Gastrocnemius medialis (tissue), 4 donors: ENCODE results near the gene MOCS2. TPM values are rescaled to one million over a fixed set of nuclear protein-coding genes. Genes with fewer than 3 reads are reported as not detected.

Experiments used
- ATAC-seq, 2 donors: fragments of 150-250 bp; one replicate each; pipeline ENCODE4 v1.9.1; 2016
- DNase-seq, 2 donors: peaks; one replicate each; pipeline ENCODE4 v3.0.0-alpha.2; 2019
- H3K27ac ChIP-seq, 4 donors: fragments of 200-600 bp; sonication (generic); 1 replicate in 1 of 4; 2 replicates in 3 of 4; pipeline ENCODE4 v1.5.1; 2016 to 2018; ENCODE audit warnings: mild to moderate bottlenecking in 2 of 4, moderate library complexity in 1 of 4
- H3K27me3 ChIP-seq, 3 donors: fragments of 200-600 bp; sonication (generic) in 2 of 3; 1 replicate in 1 of 3; 2 replicates in 2 of 3; pipeline versions ENCODE4 v1.5.1 to v1.6.0; 2016 to 2019; ENCODE audit warnings: mild to moderate bottlenecking in 1 of 3, moderate library complexity in 1 of 3
- H3K36me3 ChIP-seq, 2 donors: fragments of 200-600 bp; sonication (generic) in 1 of 2; one replicate each; pipeline ENCODE4 v1.5.1; 2017 to 2018
- H3K4me1 ChIP-seq, 2 donors: fragments of 200-600 bp; sonication (generic) in 1 of 2; one replicate each; pipeline ENCODE4 v1.5.1; 2016 to 2017; ENCODE audit warnings: mild to moderate bottlenecking in 2 of 2
- H3K4me3 ChIP-seq, 4 donors: fragments of 200-600 bp; sonication (generic) in 3 of 4; 1 replicate in 1 of 4; 2 replicates in 3 of 4; pipeline ENCODE4 v1.5.1; 2016 to 2019; ENCODE audit warnings: mild to moderate bottlenecking in 2 of 4
- H3K9me3 ChIP-seq, 3 donors: fragments of 200-600 bp; sonication (generic) in 2 of 3; 1 replicate in 1 of 3; 2 replicates in 2 of 3; pipeline ENCODE4 v1.5.1; 2016 to 2019
- CTCF ChIP-seq, 5 experiments: fragments of 450-650 bp in 3 of 5; fragments of 200-600 bp in 2 of 5; sonication (generic) in 2 of 5; IDR thresholded peaks in 4 of 5; conservative IDR thresholded peaks in 1 of 5; 1 replicate in 4 of 5; 2 replicates in 1 of 5; pipeline ENCODE4 v1.5.1; 2016 to 2019; ENCODE audit warnings: antibody characterized with exemption in 5 of 5, mild to moderate bottlenecking in 3 of 5, moderate library complexity in 3 of 5
- POLR2A ChIP-seq, 2 donors: fragments of 450-650 bp; IDR thresholded peaks; one replicate each; pipeline ENCODE4 v1.6.1; 2017; ENCODE audit warnings: antibody characterized with exemption in 2 of 2, mild to moderate bottlenecking in 2 of 2, moderate library complexity in 2 of 2
- in situ Hi-C, 4 donors: fragments of 200-750 bp; cut with MboI; loops; one replicate each; pipeline versions ENCODE4 v1.15.0 to v1.8.0; 2017; ENCODE audit warnings: low sequenced_read_pairs in 4 of 4
- intact Hi-C: fragments of 100-400 bp; cut with DNase I; formaldehyde crosslinking; loops from one replicate; pipeline ENCODE4 v1.15.1; 2023; ENCODE audit warnings: low total_unique reads
- total RNA-seq, 4 donors: library from RNA; depleted of rRNA; stranded (reverse); fragments of >200 nt; gene quantifications; one replicate each; pipeline versions ENCODE4 v1.1.0 to v1.2.3, GENCODE V29; 2016

Gene MOCS2
- total RNA-seq, 4 donors from 2014 or later = 32.0 to 58.6 (median 53.1) TPM

- no peak overlapping the region for H3K27ac ChIP-seq
- TF ChIP-seq CTCF (IDR thresholded peaks at IDR 0.05 in 4 of 5, conservative IDR thresholded peaks at IDR 0.05 in 1 of 5) = no peak
- TF ChIP-seq POLR2A (IDR thresholded peaks at IDR 0.05) = no peak
- no peak overlapping the region for H3K4me3 ChIP-seq
- no peaks in the 10 kb centered on the region for H3K4me1 ChIP-seq
- DNase-seq = no peak
- no peak for ATAC-seq
- intact Hi-C loops = no loop called here
- in situ Hi-C loops = no loop called here
- no peaks in the 10 kb centered on the region for H3K9me3 ChIP-seq
- H3K36me3 ChIP-seq = no peaks in the 10 kb centered on the region
- H3K27me3 ChIP-seq = no peaks in the 10 kb centered on the region
These were observed 22.4 kb downstream of the MOCS2 start for GRCh38 chr5:53087171-53087570.

DNA sequence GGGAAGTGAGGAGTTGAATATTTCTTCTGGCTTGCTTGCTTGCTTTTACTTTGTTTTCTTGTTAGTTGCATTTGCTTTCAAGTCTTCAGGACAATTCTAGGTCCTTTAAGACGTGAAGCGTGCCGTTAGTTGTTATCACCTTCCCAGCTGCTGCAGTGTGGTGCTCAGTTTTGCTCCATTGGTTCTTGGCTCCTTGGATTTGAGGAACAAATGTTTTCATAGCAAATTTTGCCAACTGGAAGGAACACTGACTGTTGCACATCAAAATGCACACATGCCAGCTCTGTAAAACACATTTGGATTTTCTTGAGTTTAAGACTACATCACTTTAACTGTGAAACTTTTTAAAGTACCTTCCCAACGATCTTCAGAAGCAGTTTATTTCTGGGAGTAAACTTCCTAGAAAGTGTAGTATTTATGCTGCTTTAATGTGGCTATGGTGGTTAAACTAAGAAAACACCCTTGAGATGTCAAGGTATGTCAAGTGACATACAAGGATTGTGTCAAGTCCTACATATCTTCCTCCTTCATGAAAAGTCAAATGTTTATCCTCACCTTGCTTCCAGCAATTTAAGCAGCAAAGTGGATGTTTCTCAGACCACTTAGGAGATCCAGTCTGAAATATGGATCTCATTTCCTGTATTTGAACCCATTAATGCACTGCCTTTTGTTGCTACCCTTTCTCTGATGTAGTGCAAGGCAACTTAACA lies 24.9 kb downstream of the MOCS2 start:
- no peak for ATAC-seq

GRCh38 chr5:53083927-53084326 lies 25.6 kb downstream of the MOCS2 start:
- Histone ChIP-seq H3K27ac (no peak overlapping the region), H3K4me1 (no peaks in the 10 kb centered on the region), H3K27me3 (no peaks in the 10 kb centered on the region), H3K9me3 (no peaks in the 10 kb centered on the region), H3K4me3 (no peak overlapping the region), H3K36me3 (no peaks in the 10 kb centered on the region)
- in situ Hi-C loops = no loop called here
- no peak for ATAC-seq
- intact Hi-C loops = no loop called here
- TF ChIP-seq POLR2A (IDR thresholded peaks at IDR 0.05) (no peak), CTCF (IDR thresholded peaks at IDR 0.05 in 4 of 5, conservative IDR thresholded peaks at IDR 0.05 in 1 of 5) (no peak)
- DNase-seq = no peak

More for the DNA sequence above, 24.9 kb downstream of the MOCS2 start:
- Histone ChIP-seq H3K36me3 (no peaks in the 10 kb centered on the region), H3K27ac (no peak overlapping the region), H3K27me3 (no peaks in the 10 kb centered on the region), H3K4me3 (no peak overlapping the region), H3K9me3 (no peaks in the 10 kb centered on the region), H3K4me1 (no peaks in the 10 kb centered on the region)
- intact Hi-C loops = no loop called here
- no peak for DNase-seq
- no peak for TF ChIP-seq CTCF (IDR thresholded peaks at IDR 0.05 in 4 of 5, conservative IDR thresholded peaks at IDR 0.05 in 1 of 5)
- no peak for TF ChIP-seq POLR2A (IDR thresholded peaks at IDR 0.05)
- in situ Hi-C loops = no loop called here

DNA sequence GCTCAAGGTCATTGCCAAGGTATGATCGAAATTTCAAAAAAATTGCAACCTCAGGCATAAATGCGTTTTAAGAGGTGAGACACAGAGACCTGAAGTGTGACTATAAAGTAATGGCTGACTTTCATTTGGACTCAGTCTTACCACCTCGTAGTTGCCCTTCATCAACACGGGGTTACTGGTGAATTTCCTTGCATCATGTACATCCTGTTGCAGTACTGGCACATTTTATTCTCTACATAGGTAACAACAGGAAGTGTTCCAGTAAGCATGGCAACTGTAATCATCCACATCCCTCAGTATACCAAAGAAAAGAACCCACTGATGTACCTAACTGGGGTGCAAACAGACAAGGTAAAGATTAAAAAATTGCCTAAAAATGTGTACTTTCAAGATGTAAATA lies 29.3 kb downstream of the MOCS2 start:
- H3K27me3 ChIP-seq = no peaks in the 10 kb centered on the region
- H3K27ac ChIP-seq = no peak overlapping the region
- H3K9me3 ChIP-seq = no peaks in the 10 kb centered on the region
- H3K4me1 ChIP-seq = no peaks in the 10 kb centered on the region
- intact Hi-C loops = no loop called here
- H3K36me3 ChIP-seq = no peaks in the 10 kb centered on the region
- TF ChIP-seq POLR2A (IDR thresholded peaks at IDR 0.05) = no peak
- TF ChIP-seq CTCF (IDR thresholded peaks at IDR 0.05 in 4 of 5, conservative IDR thresholded peaks at IDR 0.05 in 1 of 5) = no peak
- ATAC-seq (no peak), DNase-seq (no peak)
- in situ Hi-C loops = no loop called here
- H3K4me3 ChIP-seq = no peak overlapping the region
